ENCODE data around the gene CXCL5. TPM values are rescaled to one million over a fixed set of nuclear protein-coding genes. Genes with fewer than 3 reads are reported as not detected.

Gene CXCL5
- total RNA-seq: not detected

- Mint-ChIP-seq H3K27ac (no peak within 1 kb of the TSS), H3K9me3 (no peaks in the 10 kb centered on the region), H3K4me1 (ENCODE audit: low read depth) (no peaks in the 10 kb centered on the region), H3K36me3 (ENCODE audit: low read depth) (no peaks in the 10 kb centered on the region), H3K27me3 (ENCODE audit: low read depth) (peaks cover 19% of the 10 kb centered on the region), H3K4me3 (no peak within 1 kb of the TSS)
- DNase-seq: no peak
- intact Hi-C loops (cut with micrococcal nuclease): no loop called here
- CTCF ChIA-PET: no interaction called here
These were observed at the start of gene CXCL5 for GRCh38 chr4:73998040-73999011. CXCL5 (minus strand) TSS chr4:73998677; CDS start chr4:73998581, 96 bp downstream.

DNA sequence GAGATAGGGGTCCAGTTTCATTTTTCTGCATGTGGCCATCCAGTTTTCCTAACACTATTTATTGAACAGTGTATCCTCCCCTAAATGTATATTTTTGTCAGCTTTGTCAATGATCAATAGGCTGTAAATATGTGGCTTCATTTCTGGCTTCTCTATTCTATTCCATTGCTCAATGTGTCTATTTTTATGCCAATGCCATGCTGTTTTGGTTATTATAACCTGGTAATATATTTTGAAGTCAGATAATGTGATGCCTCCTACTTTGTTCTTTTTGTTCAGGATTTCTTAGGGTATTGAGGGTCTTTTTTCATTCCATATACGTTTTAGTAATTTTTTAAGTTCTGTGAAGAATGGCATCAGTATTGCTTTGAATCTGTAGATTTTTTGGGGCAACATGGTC is 48.7 kb upstream of the CXCL5 start:
- intact Hi-C loops (cut with micrococcal nuclease): no loop called here
- H3K36me3 Mint-ChIP-seq (ENCODE audit: low read depth): no peaks in the 10 kb centered on the region
- CTCF ChIA-PET: no interaction called here
- H3K4me3 Mint-ChIP-seq: no peak overlapping the region
- no peak for DNase-seq
- peaks cover 12% of the 10 kb centered on the region for H3K27me3 Mint-ChIP-seq (ENCODE audit: low read depth)
- H3K9me3 Mint-ChIP-seq: peaks cover 8% of the 10 kb centered on the region
- H3K4me1 Mint-ChIP-seq (ENCODE audit: low read depth): no peaks in the 10 kb centered on the region
- H3K27ac Mint-ChIP-seq: no peak overlapping the region

DNA sequence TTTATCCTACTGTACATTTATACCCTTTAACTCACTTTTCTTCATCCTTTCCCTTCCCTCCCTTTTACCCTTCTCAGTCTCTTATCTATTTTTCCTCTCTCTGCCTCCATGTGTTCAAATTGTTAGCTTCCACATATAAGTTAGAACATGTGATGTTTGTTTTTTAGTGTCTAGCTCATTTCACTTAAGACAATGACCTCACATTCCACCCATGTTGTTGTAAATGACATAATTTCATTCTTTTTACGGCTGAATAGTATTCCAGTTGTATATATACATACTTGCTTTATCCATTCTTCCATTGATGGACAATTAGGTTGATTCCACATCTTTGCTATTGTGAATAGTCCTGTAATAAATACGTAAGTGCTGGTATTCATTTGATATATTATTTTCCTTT is 47.3 kb upstream of the CXCL5 start:
- DNase-seq: no peak

GRCh38 chr4:74045247-74045646 is 46.8 kb upstream of the CXCL5 start:
- CTCF ChIA-PET: interaction anchor here (0.6 kb wide), 1 partner anchor 62 kb away, joined by 3 read pairs; no protein-coding TSS in a partner anchor
- Mint-ChIP-seq H3K9me3 (peaks cover 8% of the 10 kb centered on the region), H3K4me1 (ENCODE audit: low read depth) (no peaks in the 10 kb centered on the region), H3K36me3 (ENCODE audit: low read depth) (no peaks in the 10 kb centered on the region), H3K27me3 (ENCODE audit: low read depth) (peaks cover 20% of the 10 kb centered on the region), H3K27ac (no peak overlapping the region), H3K4me3 (no peak overlapping the region)
- DNase-seq: no peak
- intact Hi-C loops (cut with micrococcal nuclease): no loop called here

More for the DNA sequence above, 47.3 kb upstream of the CXCL5 start:
- Mint-ChIP-seq H3K4me3 (no peak overlapping the region), H3K36me3 (ENCODE audit: low read depth) (no peaks in the 10 kb centered on the region), H3K9me3 (peaks cover 8% of the 10 kb centered on the region), H3K4me1 (ENCODE audit: low read depth) (no peaks in the 10 kb centered on the region), H3K27ac (no peak overlapping the region), H3K27me3 (ENCODE audit: low read depth) (peaks cover 19% of the 10 kb centered on the region)
- intact Hi-C loops (cut with micrococcal nuclease): no loop called here
- CTCF ChIA-PET: interaction anchor here (0.6 kb wide), 1 partner anchor 61 kb away, joined by 3 read pairs; no protein-coding TSS in a partner anchor

DNA sequence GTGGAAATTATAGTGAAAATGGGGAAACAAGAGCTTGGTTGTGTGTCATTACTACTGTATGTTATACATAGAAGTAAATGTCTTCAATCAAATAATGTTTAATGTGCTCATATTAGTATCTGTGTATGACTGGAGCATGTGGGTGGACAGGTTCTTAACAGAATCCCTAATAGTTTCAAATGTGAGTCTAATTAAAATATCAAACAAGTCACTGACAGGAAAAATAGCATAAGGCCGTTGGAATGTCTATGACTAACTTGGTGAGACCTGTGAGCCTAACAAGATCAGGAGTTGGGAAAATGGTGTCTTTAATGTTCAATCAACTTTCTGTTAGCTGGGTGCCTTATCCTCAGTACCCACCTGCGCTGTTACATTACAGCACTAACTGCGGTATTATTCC is 46.2 kb upstream of the CXCL5 start:
- Mint-ChIP-seq H3K27me3 (ENCODE audit: low read depth) (peaks cover 23% of the 10 kb centered on the region), H3K4me3 (no peak overlapping the region), H3K27ac (no peak overlapping the region), H3K36me3 (ENCODE audit: low read depth) (no peaks in the 10 kb centered on the region), H3K9me3 (peaks cover 8% of the 10 kb centered on the region), H3K4me1 (ENCODE audit: low read depth) (no peaks in the 10 kb centered on the region)
- DNase-seq: no peak
- intact Hi-C loops (cut with micrococcal nuclease): no loop called here
- CTCF ChIA-PET: no interaction called here

- no peak overlapping the region for H3K4me3 Mint-ChIP-seq
- intact Hi-C loops (cut with micrococcal nuclease): no loop called here
- no peaks in the 10 kb centered on the region for H3K36me3 Mint-ChIP-seq (ENCODE audit: low read depth)
- DNase-seq: no peak
- CTCF ChIA-PET: no interaction called here
- H3K27me3 Mint-ChIP-seq (ENCODE audit: low read depth): peaks cover 36% of the 10 kb centered on the region
- peaks cover 7% of the 10 kb centered on the region for H3K4me1 Mint-ChIP-seq (ENCODE audit: low read depth)
- no peak overlapping the region for H3K27ac Mint-ChIP-seq
- peaks cover 2% of the 10 kb centered on the region for H3K9me3 Mint-ChIP-seq
These were observed 44.2 kb upstream of the CXCL5 start for GRCh38 chr4:74042681-74043080.

GRCh38 chr4:74041418-74041817 is 42.9 kb upstream of the CXCL5 start:
- CTCF ChIA-PET: interaction anchor here (0.8 kb wide), 1 partner anchor 94 kb away, joined by 3 read pairs; no protein-coding TSS in a partner anchor
- Mint-ChIP-seq H3K4me3 (no peak overlapping the region), H3K27me3 (ENCODE audit: low read depth) (peaks cover 41% of the 10 kb centered on the region), H3K36me3 (ENCODE audit: low read depth) (no peaks in the 10 kb centered on the region), H3K4me1 (ENCODE audit: low read depth) (peaks cover 7% of the 10 kb centered on the region), H3K27ac (no peak overlapping the region), H3K9me3 (no peaks in the 10 kb centered on the region)
- intact Hi-C loops (cut with micrococcal nuclease): no loop called here
- DNase-seq: no peak

DNA sequence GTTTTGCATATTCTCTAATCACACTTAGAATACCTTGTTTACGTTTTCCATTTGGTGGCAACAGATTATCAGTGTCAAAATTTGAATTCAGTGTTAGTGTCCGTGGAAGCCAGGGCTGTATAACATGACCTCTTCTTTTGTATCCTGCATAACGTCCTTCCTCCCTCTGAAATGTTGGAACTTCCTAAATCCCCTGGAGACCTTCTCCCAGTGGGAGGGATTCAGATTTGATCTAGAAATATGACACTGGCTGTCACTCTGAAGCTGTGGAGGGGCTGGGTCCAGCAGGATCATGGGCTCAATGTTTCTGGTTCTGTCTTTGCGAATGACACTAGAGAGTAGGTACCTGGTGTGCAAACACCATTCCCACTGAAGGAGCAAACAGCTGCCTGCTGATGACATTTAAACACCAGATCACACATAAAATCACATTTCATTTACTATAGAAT is 40.9 kb upstream of the CXCL5 start:
- Mint-ChIP-seq H3K27ac (no peak overlapping the region), H3K4me3 (peak overlapping the region; percentile 64), H3K9me3 (no peaks in the 10 kb centered on the region), H3K4me1 (ENCODE audit: low read depth) (peaks cover 7% of the 10 kb centered on the region), H3K27me3 (ENCODE audit: low read depth) (peaks cover 46% of the 10 kb centered on the region), H3K36me3 (ENCODE audit: low read depth) (no peaks in the 10 kb centered on the region)
- CTCF ChIA-PET: interaction anchor here (0.6 to 1.4 kb wide), 2 partner anchors 23 to 385 kb away, joined by 4 read pairs; no protein-coding TSS in a partner anchor
- intact Hi-C loops (cut with micrococcal nuclease): loop anchor here (5.0 to 10.0 kb wide), 2 partner anchors 58 to 305 kb away; partner anchors contain the start of gene CXCL2
- no peak for DNase-seq

DNA sequence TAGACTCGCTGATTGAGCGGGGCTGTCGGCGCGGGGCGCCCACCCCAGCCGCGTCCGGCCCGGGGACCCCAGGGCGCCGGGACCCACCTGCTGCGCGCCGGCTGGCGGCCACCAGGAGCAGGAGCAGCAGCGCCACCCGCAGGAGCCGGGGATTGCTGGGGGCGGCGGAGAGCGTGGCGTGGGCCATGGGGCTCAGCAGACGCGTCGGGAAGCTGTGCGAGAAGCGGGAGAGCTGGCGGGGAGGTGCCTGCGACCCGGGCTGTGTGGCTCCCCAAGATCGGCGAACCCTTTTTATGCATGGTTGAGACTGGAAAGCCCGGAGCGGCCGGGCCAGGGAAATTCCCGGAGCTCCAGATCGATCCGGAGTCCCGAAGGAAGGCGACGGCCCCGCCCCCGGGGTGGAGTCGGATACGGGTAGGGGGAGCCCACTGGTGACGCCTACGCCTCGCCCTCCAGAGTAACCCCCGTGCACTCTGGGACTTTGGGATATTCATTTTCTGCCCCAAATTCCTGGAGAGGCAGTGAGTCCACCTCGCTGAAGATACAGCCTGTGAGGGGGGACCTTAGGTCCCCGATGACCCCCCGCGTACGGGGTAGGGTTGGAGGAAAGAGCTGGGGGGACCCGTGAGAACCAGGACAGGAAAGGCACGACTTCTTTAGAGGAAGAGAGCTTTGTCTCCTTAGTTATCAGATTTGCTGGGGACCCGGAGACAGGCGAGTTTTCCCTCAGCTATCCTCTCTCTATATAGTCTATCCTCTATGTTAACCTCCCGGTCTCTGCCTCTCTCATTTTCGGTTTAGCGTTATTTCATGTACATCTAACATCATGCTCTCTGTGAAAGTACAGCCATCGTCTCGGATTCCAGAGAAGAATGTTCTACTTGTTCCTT is 40.2 kb upstream of the CXCL5 start, which contains the start of gene CXCL3:
CXCL3 (minus strand) TSS at position 265 of the 890 bp plus-strand sequence; CDS start at position 187, 78 bp downstream.
- Mint-ChIP-seq H3K27ac (no peak within 1 kb of the TSS), H3K4me3 (peak within 1 kb of the TSS; percentile 65), H3K4me1 (ENCODE audit: low read depth) (peaks cover 7% of the 10 kb centered on the region), H3K27me3 (ENCODE audit: low read depth) (peaks cover 46% of the 10 kb centered on the region), H3K9me3 (no peaks in the 10 kb centered on the region), H3K36me3 (ENCODE audit: low read depth) (no peaks in the 10 kb centered on the region)
- intact Hi-C loops (cut with micrococcal nuclease): loop anchor here (5.0 to 10.0 kb wide), 2 partner anchors 59 to 304 kb away; partner anchors contain the start of gene CXCL2
- DNase-seq: peak; percentile 17
- CTCF ChIA-PET: interaction anchor here (1.1 to 1.4 kb wide), 2 partner anchors 22 to 24 kb away, joined by 3 to 4 read pairs; no protein-coding TSS in a partner anchor

DNA sequence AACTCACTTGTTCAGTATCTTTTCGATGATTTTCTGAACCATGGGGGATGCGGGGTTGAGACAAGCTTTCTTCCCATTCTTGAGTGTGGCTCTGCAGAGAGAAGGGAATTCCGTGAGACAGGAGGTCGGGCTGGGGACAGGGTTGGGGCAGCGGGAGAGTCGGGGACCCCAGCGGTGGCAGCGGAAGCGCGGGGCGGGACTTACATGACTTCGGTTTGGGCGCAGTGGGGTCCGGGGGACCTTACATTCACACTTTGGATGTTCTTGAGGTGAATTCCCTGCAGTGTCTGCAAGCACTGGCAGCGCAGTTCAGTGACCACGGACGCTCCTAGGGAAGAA is 39.6 kb upstream of the CXCL5 start:
- peaks cover 42% of the 10 kb centered on the region for H3K27me3 Mint-ChIP-seq (ENCODE audit: low read depth)

DNA sequence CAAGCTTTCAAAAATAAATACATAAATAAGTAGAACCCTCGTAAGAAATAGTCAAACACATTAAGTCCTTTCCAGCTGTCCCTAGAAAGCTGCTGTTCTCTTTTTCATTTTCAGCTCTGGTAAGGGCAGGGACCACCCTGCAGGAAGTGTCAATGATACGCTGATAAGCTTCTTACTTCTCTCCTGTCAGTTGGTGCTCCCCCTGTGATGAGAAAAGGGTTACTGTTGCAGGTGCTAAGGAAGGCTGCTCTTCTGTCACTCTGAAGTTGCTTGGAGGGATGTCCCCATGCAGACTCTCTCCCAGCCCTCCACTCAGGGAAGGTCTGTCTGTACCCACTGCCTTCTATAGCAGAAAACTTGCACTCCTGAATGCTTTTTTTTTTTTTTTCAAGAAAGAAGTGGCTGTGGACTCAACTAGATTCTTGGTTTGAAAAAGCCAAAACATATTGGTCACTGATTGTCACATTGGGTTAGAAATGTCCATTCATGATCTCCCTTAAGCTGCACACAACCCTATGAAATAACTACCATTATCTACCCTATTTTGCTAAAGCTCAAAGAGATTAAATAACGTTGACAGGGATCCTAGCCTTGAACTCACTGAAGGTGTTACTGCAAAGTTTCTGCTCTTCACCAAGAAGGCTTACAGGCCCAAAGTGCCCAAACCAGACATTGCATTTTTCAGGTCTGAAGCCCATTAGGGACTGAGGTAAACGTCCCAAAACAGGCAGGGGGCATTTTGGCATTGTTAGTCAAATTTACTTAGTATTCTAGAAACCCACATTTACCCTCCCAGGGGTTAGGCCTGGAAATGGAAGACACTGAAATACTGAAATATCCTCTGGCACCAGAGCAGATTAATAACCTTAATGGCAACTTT is 38.8 kb upstream of the CXCL5 start:
- H3K27me3 Mint-ChIP-seq (ENCODE audit: low read depth): peaks cover 42% of the 10 kb centered on the region
- CTCF ChIA-PET: interaction anchor here (0.6 to 0.7 kb wide), 2 partner anchors 36 to 98 kb away, joined by 3 to 5 read pairs; no protein-coding TSS in a partner anchor

More for the DNA sequence above, 39.6 kb upstream of the CXCL5 start:
- no peaks in the 10 kb centered on the region for H3K9me3 Mint-ChIP-seq
- intact Hi-C loops (cut with micrococcal nuclease): loop anchor here (5.0 to 10.0 kb wide), 2 partner anchors 59 to 303 kb away; partner anchors contain the start of gene CXCL2
- peaks cover 7% of the 10 kb centered on the region for H3K4me1 Mint-ChIP-seq (ENCODE audit: low read depth)
- no peak for DNase-seq
- H3K36me3 Mint-ChIP-seq (ENCODE audit: low read depth): no peaks in the 10 kb centered on the region
- peak overlapping the region; percentile 65 for H3K4me3 Mint-ChIP-seq
- H3K27ac Mint-ChIP-seq: no peak overlapping the region
- CTCF ChIA-PET: interaction anchor here (1.1 to 1.4 kb wide), 2 partner anchors 22 to 23 kb away, joined by 3 to 4 read pairs; no protein-coding TSS in a partner anchor

More for the DNA sequence above, 38.8 kb upstream of the CXCL5 start:
- H3K27ac Mint-ChIP-seq: no peak overlapping the region
- DNase-seq: no peak
- peaks cover 7% of the 10 kb centered on the region for H3K4me1 Mint-ChIP-seq (ENCODE audit: low read depth)
- H3K9me3 Mint-ChIP-seq: no peaks in the 10 kb centered on the region
- no peaks in the 10 kb centered on the region for H3K36me3 Mint-ChIP-seq (ENCODE audit: low read depth)
- intact Hi-C loops (cut with micrococcal nuclease): loop anchor here (5.0 to 10.0 kb wide), 2 partner anchors 60 to 303 kb away; partner anchors contain the start of gene CXCL2
- H3K4me3 Mint-ChIP-seq: no peak overlapping the region
